HG03045 (cell line): Measurements from ENCODE around the gene HMGB2.
A peak's percentile ranks its signal among the peaks of the same experiment; 100 is the strongest.

Source experiments
- ATAC-seq: cut with Tn5 transposase; IDR thresholded peaks from one replicate; pipeline ENCODE4 v1.9.1; 2021; ENCODE audit warnings: mild to moderate bottlenecking, moderate library complexity; ENCODE audit not compliant: unreplicated experiment

The HMGB2 gene

DNA sequence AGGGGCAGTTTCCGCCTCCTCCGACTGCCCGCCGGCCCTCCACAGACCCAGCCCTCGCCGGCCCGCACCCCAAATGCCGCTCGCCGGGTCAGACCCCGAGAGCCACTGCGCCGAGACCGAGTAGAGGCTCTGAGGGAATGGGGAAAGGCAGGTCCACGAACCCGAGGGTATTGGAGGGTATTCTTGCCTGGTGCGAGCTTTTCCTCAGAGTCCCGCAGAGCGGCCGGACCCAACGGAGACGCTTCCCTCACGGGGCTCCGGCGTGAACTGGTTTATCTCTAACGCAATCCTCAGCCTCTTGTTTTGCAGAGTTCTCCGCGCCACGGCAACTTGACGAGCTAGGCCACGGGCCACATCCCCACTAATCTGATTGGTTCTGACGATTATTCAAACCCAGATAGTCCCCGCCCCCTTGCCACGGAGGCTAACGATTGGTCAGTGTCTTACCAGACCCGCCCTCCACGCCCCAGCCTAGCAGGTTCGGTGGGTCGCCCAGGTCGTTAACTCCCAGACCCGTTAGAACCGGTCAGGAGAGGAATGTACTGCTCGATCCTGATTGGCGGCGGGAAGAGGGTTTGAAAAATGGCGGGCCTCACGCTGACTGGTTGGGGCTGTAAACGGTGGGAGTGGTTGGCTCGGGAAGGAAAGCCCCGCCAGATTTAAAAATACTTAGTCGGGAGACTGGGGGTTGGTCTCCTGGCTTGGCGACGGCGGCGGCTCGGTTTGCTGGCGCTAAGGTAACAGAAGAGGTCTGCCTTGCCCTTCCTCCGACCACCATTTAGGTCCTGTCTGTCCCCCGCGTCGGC lies at the start of gene HMGB2:
TSS of gene HMGB2 (minus strand) at position 274 of the 806 bp plus-strand sequence. CDS start 709 bp downstream, outside the sequence.
- ATAC-seq, result peak; percentile 96

DNA sequence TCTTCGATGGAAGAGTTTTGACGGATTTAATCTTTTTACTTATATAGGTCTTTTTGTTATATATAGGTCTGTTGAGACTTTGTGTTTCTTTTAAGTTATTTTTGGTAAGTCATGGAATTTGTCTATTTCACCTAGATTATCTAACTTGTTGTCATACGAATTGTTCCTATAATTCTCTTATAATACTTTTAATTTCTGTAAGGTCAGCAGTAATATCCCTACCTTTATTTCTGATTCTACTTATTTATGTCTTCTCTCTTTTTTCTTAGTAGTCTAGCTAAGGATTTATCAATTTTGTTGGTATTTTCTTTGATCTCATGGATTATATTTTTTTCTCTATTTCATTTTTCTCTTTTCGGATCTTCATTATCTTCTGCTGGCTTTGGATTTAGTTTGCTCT lies 48.2 kb upstream of the HMGB2 start:
- ATAC-seq, result no peak

DNA sequence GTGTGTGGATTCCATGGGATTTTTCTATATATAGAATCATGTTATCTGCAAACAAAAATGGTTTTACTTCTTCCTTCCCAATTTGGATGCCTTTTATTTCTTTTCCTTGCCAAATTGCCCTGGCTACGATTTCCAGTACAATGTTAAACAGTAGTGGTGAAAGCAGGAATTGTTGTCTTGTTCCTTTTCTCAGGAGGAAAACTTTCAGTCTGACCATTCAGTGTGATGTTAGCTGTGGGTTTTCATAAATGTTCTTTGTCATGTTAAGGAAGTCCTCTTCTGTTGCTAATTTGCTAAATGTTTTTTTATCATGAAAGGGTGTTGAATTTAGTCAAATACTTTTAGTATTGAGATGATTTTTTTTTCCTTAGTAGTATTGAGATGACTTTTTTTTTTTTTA lies 47.5 kb upstream of the HMGB2 start:
- ATAC-seq, result no peak

DNA sequence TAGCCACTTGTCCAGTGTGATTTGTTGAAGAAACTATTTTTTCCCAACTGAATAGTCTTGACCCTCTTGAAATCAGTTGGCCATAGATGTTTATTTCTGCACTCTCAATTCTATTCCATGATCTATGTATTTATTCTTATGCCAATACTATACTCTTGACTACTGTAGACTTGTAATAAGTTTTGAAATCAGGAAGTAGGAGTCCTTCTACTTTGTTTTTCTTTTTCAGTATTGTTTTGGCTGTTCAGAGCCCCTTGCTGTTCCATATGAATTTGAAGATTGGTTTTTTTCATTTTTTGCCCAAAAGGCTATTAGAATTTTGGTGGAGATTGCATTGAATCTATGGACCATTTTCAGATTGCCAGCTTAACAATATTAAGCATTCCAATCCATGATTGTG lies 46.8 kb upstream of the HMGB2 start:
- no peak for ATAC-seq

DNA sequence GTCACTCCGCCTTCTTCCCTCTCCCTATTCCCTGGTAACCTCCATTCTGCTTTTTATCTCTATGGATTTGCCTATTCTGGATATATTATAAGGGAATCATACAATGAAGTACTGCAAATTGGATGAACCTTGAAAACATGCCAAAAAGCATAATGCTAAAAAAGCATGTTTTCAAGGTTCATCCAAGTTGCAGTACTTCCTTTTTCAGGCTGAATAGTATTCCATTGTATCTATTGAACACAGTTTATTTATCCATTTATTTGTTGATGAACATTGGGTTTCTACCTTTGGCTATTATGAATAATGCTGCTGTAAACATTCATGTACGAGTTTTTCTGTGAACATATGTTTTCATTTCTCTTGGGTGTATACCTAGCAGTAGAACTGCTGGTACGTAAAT lies 45.8 kb upstream of the HMGB2 start:
- no peak for ATAC-seq

DNA sequence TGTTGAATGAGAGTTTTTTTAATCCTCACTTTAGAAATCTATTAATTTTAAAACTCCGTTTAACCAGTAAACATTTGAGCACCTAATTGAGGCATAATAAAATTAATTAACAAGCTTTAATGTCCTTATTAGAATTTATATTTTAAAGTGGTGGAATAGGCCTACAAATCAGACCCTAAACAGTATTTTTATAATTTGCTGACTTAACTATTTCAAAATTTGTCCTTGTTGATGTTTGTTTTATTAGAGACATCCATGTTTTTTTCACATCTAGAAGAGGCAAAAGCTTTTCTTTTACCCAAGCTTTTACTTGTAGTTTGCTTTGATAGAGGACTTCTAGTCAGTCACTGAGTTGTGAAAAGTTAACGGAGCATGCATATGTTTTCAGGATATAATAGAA lies 40.4 kb upstream of the HMGB2 start:
- no peak for ATAC-seq

DNA sequence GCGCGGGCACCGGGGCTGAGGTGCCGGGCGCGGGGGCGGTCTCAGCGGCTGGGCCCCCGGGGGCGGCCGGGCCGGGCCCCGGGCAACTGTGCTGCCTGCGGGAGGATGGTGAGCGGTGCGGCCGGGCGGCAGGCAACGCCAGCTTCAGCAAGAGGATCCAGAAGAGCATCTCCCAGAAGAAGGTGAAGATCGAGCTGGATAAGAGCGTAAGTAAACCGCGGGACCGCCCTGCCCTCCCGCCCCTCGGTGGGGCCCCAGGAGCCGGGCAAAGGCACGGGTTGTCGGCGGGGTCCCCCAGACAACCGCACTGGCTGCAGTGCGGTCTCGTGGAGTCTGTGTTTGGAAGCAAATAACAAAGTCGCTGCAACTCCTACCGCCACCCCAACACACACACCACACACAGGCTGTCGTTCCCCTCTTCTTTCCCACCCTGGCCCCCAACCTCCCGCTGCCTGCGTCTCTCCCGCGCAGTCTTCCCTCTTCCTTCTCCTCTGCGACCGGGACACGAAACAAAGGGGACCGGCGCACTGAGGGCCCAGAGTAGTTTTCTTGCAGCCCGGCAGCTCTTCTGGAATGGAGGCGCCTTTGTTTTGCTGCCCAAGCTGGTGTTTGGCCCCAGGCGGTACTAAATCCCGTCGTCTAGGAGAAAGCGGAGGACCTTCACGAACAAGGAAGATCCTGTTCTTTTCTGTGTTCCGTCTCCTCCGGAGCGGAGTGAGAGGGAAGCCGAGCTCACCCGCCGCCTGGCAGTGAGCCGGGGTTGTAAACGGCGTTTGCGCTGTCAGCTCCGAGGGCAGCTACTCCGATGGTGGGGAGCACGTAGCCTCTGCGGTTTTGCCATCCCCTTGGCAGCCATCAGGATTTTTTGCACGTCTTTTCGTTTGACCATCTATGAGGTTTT lies 37.4 kb upstream of the HMGB2 start:
- ATAC-seq, result peak; percentile 30

DNA sequence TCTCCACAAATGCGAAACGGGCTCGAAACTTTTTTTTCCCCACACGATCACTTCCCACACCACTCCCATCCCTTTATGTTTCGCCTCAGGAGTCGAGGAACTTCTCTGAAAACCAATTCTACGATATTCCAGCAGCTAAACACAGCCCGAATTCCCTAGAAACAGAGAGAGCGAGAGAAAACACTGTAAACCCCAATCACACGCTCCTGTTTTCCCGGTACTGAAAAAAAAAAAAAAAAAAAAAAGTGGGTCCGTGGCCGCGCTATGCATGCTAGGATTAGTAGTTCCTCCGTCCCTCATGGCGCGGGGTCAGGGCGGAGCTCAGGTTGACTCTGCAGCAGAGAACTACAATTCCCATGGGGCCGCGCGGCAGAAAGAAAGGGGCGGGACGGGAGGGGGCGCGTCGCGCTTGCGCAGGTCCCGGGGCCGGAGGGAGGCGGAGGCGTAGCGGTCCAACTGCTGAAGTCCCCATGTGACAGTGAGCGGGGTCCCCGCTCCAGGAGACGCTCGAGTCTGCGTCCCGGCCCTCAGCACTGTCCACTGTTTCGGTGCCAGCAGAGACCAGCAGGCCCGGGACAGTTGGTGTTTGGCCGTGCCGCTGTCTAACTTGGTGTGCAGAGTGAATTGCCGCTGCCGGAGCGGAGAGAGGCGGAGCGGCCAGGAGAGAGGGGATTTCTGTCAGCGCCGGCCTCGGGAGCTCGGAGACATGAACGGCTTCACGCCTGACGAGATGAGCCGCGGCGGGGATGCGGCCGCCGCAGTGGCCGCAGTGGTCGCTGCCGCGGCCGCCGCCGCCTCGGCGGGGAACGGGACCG lies 36.5 kb upstream of the HMGB2 start, which contains the start of gene SAP30:
TSS of gene SAP30 (plus strand) at position 478 of the 815 bp plus-strand sequence. CDS start at position 707, 229 bp downstream.
- peak; percentile 73 for ATAC-seq

DNA sequence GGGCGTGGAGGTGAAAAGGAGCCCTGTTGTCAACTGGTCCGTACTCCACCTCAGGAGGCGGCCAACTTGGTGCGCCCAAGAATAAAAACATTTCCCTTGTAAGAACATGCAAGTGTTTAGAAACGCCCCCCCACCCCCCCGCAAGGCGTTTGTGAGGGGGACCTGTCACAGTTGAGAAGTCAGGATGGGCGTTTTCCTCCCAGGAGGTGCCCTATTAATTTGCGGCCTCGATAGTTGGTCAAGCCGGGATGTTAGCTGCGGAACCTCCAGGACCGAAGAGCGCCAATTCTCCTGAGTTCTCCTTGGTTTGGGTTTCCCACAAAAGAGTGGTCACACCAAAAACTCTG lies 35.9 kb upstream of the HMGB2 start:
- ATAC-seq, result peak; percentile 0

DNA sequence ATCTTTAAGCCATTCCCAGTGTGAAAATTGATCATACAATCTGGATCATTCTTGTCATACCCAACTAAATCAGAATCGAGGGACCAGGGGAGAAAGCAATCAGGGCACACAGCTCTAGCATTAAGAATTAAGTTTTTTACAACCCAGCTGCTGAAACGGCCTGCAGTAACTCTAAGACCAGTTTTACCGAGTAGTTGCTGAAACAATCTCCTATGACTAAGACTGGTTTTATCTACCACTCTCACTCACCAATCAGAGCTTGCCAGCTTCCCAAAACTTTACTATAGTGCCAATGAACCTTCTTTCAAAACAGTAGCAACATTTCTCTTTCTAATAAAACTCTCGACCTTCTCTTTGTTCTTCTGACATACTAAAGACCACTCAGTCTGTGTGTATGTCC lies 33.8 kb upstream of the HMGB2 start:
- no peak for ATAC-seq

DNA sequence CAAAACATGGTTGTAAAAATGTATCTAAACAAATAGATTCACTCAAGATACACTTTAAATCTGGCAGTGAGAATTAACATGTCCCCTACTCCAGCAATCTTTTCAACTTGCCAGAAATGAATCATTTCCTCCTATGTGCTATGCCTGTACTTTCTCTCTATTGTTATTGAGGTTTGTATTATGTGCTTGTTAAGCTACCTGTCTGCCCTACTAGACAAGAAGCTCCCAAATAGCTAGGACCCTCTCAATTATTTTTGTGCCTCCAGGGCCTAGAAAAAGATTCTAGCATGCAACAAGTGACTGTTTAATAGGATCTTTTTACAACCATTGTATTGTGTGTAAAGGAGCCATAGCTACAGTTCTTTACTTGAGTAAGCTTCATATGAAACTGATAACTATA lies 33.1 kb upstream of the HMGB2 start:
- ATAC-seq, result no peak

DNA sequence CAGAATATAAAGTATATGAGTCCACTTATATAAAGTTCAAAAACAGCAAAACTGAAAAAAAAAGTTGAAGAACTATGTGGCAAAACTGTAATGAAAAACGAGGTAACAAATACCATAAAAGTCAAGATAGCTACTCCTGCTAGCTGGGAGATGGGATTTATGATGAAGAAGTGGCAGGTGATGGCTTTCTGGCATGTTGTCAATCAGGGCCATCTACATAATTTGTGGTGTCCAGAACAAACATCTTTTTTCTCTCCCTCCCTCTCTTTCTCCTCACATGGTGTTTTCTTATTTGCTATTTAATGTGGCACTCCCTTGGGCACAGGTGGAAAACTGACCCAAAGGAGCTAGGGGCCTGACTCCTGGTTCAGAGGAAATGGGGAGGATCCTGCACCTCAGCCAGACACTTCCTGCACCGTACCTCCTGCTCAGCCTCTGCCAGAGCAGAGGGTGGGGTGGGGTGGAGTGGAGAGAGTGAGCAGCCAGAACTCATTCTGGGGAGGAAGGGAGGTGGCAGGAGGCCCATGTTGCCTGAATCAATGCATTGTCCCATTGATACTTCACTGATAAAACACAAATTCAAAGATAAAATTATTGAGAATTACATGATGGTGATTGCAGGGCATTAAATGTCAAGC lies 31.3 kb upstream of the HMGB2 start:
- no peak for ATAC-seq

DNA sequence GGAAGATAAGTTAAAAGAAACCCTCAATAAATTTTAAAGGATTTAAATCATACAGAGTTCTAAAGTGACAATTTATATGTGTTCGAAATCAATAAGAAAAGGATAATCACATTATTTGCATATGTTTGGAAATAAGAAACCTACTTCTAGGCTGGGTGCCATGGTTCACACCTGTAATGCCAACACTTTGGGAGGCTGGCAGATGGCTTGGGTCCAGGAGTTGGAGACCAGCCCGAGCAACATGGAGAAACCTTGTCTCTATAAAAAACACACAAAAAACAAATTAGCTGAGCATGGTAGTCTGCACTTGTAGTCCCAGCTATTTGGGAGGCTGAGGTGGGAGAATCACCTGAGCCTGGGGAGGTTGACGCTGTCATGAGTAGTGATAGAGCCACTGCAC lies 28.5 kb upstream of the HMGB2 start:
- ATAC-seq, result no peak

DNA sequence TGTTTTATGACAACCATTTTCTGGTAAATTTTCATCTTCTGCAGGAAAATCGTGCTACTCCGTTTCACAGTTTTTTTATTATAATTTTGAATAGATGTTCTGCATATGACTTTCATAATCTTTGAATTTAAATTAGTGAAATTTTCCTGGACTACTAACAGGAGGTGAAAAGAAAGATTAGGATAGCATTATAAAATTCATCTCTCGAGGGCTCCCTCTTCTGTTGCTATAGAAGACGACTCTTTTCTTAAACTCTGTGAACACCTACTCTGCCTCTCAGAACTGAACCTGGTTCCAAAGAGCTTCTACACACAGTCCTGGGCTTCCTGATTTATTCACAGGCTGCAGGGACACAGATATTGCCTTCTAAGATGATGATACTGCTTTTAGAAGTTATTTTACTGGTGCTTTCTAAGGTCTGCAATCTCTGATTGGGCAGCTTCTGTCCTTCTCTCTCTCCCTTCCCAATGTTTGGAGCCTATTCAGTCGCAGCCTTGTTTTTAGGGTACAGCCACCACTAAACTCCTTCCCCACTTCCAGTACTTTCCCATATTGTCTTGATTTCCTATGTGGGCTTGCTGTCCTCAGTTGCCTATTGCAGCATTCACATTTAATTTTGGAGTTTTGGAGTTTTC lies 26.5 kb upstream of the HMGB2 start:
- ATAC-seq, result no peak

DNA sequence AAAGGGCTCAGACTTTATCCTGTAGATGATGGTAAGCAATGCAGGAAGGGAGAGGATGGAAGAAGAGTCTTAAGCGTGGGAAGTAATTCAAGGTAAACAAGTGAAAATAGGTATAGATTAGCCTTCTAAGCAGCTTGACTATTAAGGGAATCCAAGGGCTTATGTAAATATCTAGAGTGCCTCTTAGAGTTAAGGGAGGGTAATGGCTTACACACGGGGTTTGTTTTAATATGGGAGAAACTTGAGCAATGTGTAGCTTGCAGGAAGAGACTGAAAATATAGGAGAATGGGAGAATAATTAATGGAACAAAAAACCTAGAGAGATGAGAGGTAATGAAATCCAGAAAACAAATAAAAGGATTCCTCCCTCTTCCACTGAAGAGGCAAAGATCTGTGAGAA lies 23.8 kb upstream of the HMGB2 start:
- no peak for ATAC-seq

DNA sequence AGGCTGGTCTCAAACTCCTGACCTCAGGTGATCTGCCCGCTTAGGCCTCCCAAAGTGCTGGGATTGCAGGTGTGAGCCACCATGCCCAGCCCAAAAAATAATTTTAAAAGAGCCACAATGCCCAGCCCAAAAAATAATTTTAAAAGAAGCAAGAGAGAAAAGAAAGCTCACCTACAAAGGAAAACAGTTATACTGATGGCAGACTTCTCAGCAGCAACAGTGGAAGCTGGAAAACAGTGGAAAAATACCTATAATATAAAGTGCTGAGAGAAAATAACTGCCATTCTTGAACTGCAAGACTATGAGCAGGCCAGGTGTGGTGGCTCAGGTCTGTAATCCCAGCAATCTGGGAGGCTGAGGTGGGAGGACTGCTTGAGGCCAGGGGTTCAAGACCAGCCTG lies 13.3 kb upstream of the HMGB2 start:
- no peak for ATAC-seq

DNA sequence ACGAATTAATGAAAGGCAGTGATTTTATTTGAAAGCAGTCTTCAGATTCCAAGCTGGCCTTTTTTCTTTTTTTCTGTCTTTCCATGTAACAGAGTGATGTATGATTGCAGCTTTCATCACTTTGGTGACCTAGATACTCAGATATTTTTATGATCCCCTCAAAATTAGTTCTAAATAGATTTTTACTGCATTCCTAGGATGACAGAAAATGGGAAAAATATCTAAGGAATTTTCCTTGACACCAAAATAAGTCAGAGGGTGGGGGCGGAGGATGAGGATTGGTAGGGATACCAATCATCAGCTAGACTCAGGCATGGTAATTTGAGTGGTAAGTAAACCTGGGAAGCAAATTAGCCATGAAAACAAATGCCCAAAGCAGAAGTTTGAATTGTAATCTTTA lies 11.9 kb upstream of the HMGB2 start:
- no peak for ATAC-seq

DNA sequence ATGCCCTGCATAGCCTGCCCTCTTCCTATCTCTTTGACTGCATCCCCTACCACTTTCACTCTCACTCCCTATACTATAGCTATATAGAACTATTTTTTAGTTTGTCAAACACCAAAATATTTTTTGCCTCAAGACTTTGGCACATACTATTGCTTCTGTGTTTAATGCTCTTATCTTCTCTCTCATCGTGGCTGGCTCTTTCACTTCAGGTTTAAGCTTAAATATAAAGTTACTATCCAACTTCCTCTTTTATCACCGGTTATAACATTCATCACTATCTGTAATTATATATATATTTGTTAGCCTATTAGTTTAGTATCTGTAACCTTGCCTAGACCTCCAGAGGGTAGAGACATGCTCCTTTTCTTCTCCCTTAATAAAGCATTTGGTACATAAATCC lies 11.5 kb upstream of the HMGB2 start:
- no peak for ATAC-seq

DNA sequence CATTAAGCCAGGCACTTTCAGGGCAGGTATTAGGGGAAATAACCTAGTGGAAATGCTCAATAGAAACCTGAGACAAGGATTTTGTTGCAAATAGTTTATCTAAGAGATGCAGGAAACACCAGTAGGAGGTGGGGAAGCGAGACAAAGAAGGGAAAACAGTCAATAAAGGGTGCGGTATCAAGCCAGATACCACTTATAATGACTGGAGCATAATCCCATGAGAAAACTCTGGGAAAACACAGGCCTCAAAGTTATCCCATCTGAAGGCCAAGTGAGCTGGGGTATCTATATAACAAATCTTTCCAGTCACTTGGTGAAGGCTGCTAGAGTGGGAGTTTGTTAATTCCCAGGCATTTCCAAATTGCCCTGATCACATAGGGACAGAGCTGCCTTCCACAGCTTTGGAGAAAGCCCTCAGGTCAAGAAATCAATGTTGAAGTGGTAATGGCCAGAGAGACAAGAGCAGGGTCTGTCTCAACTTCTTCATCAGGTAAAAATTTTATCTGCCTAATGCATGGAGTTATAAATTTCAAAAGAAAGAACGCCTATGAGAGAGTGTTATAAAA lies 9.8 kb upstream of the HMGB2 start:
- no peak for ATAC-seq

DNA sequence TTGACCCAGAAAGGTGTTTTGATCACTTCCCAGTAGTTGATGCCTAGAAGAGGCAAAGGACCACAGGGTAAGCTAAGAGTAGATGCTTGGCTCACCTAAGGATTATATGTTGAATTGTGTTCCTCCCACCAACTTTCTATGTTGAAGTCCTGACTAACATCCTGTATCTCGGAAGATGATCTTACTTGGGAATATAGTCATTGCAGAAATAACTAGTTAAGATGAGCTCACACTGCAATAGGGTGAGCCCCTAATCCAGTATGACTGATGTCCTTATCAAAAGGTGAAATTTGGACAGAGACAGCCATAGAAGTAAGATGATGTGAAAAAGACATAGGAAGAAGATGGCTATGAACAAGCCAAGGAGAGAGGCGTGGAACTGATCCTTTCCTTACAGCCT lies 3.3 kb upstream of the HMGB2 start:
- ATAC-seq, result no peak
